CD4-positive, alpha-beta T cell treated with Interleukin-4 for 1 hour (primary cell): Measurements from ENCODE around the gene MAP4K2.
A peak's percentile ranks its signal among the peaks of the same experiment; 100 is the strongest.

Experiments used
- DNase-seq, 2 donors: peaks; one replicate each; pipeline ENCODE4 v3.0.0-alpha.2; 2020 to 2022

The MAP4K2 gene

GRCh38 chr11:64810891-64811272, 7.9 kb upstream of the MAP4K2 start:
- peak in 1 of 2 donors; percentile 37 for DNase-seq

GRCh38 chr11:64810271-64810890, 7.4 kb upstream of the MAP4K2 start, which contains the start of gene MEN1:
Gene MEN1 (minus strand): TSS chr11:64810551. CDS start chr11:64810109, 442 bp downstream.
- DNase-seq, result peak; percentile 79 to 81

- DNase-seq, result no peak
Measured at GRCh38 chr11:64809781-64810241, 6.8 kb upstream of the MAP4K2 start.

GRCh38 chr11:64805481-64805880, 2.5 kb upstream of the MAP4K2 start:
- no peak for DNase-seq

- no peak for DNase-seq
Measured at GRCh38 chr11:64804346-64805210, 1.6 kb upstream of the MAP4K2 start.

- no peak for DNase-seq
Measured at GRCh38 chr11:64803846-64804345, 882 bp upstream of the MAP4K2 start.

GRCh38 chr11:64802370-64803157, 450 bp downstream of the MAP4K2 start:
- peak; percentile 38 to 46 for DNase-seq

- no peak for DNase-seq
Measured at GRCh38 chr11:64801561-64802369, 1.2 kb downstream of the MAP4K2 start.

- DNase-seq, result no peak
Measured at GRCh38 chr11:64801158-64801464, 1.9 kb downstream of the MAP4K2 start.

GRCh38 chr11:64800303-64801157, 2.5 kb downstream of the MAP4K2 start:
- no peak for DNase-seq

- no peak for DNase-seq
Measured at GRCh38 chr11:64799623-64800302, 3.3 kb downstream of the MAP4K2 start.

- no peak for DNase-seq
Measured at GRCh38 chr11:64799256-64799622, 3.8 kb downstream of the MAP4K2 start.

GRCh38 chr11:64796757-64797541, 6.1 kb downstream of the MAP4K2 start:
- no peak for DNase-seq

- DNase-seq, result no peak
Measured at GRCh38 chr11:64796047-64796756, 6.8 kb downstream of the MAP4K2 start.

- no peak for DNase-seq
Measured at GRCh38 chr11:64794526-64794925, 8.5 kb downstream of the MAP4K2 start.

- no peak for DNase-seq
Measured at GRCh38 chr11:64793271-64794160, 9.5 kb downstream of the MAP4K2 start.

- no peak for DNase-seq
Measured at GRCh38 chr11:64792482-64792881, 10.5 kb downstream of the MAP4K2 start.

GRCh38 chr11:64791781-64792291, 11.2 kb downstream of the MAP4K2 start:
- no peak for DNase-seq
